T-helper 22 cell (primary cell): ENCODE measurements around the gene PHF13.
A peak's percentile ranks its signal among the peaks of the same experiment; 100 is the strongest.

Source experiments
- DNase-seq: peaks from one replicate; pipeline ENCODE4 v3.0.0-alpha.2; 2020; ENCODE audit warnings: low read depth

Gene PHF13

DNA sequence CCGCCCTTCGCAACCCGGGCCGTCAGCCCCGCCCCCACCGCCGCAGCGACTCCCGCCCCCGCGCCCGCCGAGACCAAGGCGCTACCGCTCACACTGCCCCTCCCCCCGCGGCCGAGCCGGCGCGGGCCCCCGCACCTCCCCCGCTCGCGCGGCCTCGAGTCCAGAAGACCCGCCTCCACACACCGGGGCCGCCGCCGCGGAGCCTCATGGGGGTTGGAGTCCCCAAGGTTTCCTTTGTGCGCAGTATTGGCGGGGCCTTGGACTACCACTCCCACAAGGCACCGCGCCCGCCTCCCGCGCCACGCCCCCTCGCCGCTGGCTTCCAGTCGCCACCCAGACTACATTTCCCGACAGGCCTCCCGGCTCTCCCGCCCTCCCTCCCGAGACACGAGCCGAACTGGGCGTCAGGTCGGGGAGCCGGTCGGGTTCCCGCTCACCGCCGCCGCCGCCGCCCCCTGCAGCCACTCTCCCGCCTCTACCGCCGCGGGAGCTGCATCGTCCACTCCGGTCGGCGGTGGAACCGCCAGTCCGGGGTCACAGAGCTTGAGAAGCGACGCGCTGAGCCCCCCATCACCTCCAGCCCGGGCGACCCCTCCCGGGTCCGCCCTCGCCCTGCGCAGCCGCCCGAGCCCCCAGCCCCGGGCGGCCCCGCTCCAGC lies at the start of gene PHF13:
Gene PHF13, plus strand, starts transcription at position 371 of the 658 bp plus-strand sequence. CDS start 336 bp downstream, outside the sequence.
- peak; percentile 99 for DNase-seq

DNA sequence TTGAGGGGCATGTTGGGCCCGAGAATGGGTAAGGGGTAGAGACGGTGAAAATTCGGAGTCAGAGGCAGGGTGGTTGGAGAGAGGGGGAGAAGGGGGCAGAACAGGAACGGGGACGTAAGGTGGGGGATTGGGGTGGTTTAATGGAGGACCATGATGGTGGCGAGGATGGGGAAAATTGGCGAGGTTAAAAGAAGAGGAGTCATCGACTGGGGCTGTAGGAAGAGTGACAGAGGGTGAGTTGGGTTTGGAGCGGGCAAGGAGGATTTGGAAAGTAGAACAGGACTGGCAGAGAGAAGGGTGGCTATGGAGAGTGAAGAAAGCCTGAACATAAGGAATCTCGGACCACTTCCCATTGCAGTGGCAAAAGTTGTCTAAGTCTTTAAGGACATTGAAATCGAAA lies 44.5 kb upstream of the PHF13 start:
- DNase-seq: no peak

DNA sequence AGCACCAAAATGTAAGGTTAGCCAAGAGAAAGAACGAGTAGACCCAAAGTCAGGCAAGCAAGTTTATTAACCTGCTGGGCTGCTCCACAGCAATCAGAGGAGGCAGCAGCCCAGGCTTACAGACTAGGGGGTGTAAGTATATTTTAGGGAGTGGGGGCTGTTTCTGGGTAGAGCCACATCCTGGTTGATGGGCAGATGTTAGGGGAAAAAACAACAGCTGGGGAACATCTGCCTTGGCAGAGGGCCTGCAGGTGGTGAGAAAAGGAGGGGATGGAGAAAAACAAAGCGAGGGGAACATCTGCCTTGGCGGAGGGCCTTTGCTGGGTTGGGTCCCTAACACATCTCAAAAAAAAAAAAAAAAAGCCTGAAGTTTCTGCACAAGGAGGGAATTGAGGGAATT lies 43.4 kb upstream of the PHF13 start:
- DNase-seq: no peak

DNA sequence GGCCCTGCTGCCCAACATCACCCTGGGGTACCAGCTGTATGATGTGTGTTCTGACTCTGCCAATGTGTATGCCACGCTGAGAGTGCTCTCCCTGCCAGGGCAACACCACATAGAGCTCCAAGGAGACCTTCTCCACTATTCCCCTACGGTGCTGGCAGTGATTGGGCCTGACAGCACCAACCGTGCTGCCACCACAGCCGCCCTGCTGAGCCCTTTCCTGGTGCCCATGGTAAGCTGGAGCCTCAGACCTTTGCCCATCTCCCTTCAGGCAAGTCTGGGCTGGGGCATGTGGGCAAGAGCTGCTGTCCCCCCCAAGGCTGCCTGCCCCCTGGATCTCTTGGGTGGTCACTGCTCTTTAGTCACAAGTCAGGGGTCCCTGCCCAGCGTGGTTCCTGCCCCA lies 42.5 kb upstream of the PHF13 start:
- DNase-seq: no peak

DNA sequence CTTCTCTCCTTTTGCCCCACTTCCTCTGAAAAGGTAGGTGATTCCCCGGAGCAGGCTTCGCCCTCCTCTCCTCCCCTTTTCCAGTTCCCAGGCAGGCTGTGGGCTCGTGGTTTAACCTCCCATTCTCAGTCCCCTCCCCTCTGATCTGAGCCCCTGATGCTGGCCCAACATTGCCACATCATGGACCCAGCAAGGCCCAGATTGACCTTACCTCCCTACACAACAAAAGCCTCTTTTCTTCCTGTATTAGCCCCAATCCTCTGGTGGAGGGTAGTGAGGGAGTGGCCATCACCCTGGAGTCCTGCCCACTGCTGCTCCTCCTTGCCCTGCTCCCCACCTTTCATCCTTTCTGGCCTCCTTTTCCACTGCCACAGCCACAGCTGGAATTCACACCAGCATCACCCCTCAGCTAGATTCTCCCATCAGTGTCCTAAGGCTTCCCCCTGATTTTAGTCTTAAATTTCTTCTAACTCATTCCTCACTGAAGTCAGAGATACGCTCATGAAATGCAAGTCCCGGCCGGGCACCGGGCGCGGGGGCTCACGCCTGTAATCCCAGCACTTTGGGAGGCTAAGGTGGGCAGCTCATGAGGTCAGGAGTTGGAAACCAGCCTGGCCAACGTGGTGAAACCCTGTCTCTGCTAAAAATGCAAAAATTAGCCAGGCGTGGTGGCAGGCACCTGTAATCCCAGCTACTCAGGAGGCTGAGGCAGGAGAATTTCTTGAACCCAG lies 40.7 kb upstream of the PHF13 start:
- no peak for DNase-seq

DNA sequence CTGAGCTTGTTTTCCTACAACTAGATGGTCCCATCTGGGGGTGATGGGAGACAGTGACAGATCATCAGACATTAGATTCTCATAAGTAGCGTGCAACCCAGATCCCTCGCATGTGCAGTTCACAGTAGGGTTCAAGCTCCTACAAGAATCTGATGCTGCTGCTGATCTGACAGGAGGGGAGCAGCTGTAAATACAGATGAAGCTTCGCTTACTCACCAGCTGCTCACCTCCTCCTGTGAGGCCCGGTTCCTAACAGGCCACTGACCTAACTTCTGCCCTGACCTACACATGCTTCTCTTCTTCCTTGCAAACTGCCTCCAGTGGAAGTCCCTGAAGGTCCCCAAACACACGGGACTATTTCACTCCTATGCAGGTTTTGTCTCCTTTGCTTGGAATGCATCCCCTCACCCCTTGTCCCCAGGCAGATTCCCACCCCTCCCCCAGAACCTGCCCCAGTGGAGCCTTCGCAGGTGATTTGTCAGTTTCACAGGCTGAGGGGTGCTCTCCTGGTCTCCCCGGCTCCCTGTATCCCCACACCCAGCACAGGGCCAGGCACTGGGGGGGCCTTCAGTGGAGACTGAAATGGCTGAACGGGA lies 39.4 kb upstream of the PHF13 start:
- no peak for DNase-seq

DNA sequence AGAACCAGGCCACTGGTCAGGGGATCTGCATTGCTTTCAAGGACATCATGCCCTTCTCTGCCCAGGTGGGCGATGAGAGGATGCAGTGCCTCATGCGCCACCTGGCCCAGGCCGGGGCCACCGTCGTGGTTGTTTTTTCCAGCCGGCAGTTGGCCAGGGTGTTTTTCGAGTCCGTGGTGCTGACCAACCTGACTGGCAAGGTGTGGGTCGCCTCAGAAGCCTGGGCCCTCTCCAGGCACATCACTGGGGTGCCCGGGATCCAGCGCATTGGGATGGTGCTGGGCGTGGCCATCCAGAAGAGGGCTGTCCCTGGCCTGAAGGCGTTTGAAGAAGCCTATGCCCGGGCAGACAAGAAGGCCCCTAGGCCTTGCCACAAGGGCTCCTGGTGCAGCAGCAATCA lies 38.7 kb upstream of the PHF13 start:
- no peak for DNase-seq

DNA sequence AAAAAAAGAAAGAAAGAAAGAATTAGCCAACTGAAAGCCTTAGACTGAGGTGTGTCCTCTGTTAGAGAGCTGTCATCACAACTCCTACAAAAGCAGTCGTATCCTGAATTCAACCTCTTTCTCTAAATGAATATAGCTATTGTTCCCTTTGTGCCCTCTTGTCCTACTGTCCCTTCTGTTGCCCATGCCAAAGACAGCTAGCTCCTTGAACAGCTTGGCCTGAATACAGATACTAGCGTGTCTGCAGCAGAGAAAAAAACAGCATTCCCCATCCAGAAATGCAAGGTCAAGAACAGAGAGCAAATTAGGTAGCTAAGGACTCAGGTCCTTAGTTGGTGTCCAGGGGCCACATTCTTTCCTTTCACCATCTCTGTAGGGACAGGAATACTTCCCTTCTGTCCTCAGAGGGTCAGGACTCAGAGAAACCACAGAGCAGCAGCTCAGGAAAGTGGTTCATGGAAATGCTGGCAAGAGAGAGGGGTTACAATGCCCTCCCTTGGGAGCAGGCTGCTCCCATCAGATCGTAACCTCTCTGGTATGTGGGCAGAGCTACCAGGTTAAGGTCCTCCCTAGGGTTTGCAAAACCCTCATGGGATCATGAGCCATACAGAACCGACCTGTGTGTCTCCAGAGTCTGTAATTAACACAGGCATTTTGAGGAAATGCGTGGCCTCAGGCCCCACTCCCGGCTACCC lies 35.6 kb upstream of the PHF13 start:
- no peak for DNase-seq

DNA sequence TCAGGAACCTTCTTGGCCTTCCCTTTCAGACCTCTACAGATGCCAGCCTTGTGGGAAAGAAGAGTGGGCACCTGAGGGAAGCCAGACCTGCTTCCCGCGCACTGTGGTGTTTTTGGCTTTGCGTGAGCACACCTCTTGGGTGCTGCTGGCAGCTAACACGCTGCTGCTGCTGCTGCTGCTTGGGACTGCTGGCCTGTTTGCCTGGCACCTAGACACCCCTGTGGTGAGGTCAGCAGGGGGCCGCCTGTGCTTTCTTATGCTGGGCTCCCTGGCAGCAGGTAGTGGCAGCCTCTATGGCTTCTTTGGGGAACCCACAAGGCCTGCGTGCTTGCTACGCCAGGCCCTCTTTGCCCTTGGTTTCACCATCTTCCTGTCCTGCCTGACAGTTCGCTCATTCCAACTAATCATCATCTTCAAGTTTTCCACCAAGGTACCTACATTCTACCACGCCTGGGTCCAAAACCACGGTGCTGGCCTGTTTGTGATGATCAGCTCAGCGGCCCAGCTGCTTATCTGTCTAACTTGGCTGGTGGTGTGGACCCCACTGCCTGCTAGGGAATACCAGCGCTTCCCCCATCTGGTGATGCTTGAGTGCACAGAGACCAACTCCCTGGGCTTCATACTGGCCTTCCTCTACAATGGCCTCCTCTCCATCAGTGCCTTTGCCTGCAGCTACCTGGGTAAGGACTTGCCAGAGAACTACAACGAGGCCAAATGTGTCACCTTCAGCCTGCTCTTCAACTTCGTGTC lies 34.7 kb upstream of the PHF13 start:
- no peak for DNase-seq

DNA sequence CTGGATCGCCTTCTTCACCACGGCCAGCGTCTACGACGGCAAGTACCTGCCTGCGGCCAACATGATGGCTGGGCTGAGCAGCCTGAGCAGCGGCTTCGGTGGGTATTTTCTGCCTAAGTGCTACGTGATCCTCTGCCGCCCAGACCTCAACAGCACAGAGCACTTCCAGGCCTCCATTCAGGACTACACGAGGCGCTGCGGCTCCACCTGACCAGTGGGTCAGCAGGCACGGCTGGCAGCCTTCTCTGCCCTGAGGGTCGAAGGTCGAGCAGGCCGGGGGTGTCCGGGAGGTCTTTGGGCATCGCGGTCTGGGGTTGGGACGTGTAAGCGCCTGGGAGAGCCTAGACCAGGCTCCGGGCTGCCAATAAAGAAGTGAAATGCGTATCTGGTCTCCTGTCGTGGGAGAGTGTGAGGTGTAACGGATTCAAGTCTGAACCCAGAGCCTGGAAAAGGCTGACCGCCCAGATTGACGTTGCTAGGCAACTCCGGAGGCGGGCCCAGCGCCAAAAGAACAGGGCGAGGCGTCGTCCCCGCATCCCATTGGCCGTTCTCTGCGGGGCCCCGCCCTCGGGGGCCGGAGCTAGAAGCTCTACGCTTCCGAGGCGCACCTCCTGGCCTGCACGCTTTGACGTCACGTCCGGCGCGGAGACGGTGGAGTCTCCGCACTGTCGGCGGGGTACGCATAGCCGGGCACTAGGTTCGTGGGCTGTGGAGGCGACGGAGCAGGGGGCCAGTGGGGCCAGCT lies 34.0 kb upstream of the PHF13 start, which contains the start of gene ZBTB48:
Gene ZBTB48, plus strand, starts transcription at position 621 of the 745 bp plus-strand sequence. CDS start 616 bp downstream, outside the sequence.
- peak; percentile 95 for DNase-seq

DNA sequence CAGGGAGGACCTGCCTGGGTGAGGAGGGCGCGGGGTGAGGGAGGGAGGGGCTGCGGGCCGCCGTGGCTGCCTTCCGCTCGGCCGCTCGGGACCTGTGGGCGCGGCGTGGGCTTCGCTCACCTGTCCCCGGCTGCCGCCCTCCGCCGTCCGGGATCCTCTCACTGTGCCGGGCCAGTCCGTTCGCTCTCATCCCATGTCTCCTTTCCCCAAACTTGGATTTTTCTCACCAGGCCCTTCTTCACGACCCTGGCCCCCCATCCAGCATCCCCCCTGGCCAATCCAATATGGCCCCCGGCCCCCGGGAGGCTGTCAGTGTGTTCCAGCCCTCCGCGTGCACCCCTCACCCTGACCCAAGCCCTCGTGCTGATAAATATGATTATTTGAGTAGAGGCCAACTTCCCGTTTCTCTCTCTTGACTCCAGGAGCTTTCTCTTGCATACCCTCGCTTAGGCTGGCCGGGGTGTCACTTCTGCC lies 33.4 kb upstream of the PHF13 start:
- no peak for DNase-seq

DNA sequence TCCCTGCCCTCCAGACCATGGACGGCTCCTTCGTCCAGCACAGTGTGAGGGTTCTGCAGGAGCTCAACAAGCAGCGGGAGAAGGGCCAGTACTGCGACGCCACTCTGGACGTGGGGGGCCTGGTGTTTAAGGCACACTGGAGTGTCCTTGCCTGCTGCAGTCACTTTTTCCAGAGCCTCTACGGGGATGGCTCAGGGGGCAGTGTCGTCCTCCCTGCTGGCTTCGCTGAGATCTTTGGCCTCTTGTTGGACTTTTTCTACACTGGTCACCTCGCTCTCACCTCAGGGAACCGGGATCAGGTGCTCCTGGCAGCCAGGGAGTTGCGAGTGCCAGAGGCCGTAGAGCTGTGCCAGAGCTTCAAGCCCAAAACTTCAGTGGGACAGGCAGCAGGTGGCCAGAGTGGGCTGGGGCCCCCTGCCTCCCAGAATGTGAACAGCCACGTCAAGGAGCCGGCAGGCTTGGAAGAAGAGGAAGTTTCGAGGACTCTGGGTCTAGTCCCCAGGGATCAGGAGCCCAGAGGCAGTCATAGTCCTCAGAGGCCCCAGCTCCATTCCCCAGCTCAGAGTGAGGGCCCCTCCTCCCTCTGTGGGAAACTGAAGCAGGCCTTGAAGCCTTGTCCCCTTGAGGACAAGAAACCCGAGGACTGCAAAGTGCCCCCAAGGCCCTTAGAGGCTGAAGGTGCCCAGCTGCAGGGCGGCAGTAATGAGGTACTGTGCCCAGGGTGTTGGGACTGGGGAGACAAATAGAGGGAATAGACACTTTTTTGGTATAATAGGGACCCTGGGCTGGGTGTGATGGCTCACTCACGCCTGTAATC lies 32.7 kb upstream of the PHF13 start:
- DNase-seq: no peak

DNA sequence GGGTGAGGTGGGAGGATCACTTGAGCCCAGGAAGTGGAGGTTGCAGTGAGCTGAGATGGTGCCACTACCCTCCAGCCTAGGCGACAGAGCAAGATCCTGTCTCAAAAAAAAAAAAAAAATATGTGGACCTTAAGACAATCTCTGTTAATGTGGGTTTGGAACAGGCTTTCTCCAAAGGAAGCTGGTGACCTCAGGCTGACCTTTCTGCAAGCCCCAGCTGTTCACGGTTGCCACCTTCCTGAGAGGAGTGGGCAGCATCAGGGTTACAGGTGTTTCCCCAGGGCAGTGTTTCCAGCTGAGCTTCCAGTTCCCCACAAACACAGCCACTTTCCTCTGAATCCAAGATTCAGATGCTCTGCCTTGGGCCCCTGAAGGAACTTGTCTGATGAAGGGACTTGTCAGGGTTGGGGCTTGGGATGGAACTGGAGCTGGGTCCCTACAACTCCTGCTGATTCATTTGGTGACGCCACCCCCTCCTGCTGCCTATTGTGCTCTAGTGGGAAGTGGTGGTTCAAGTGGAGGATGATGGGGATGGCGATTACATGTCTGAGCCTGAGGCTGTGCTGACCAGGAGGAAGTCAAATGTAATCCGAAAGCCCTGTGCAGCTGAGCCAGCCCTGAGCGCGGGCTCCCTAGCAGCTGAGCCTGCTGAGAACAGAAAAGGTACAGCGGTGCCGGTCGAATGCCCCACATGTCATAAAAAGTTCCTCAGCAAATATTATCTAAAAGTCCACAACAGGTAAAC lies 31.8 kb upstream of the PHF13 start:
- DNase-seq: no peak

DNA sequence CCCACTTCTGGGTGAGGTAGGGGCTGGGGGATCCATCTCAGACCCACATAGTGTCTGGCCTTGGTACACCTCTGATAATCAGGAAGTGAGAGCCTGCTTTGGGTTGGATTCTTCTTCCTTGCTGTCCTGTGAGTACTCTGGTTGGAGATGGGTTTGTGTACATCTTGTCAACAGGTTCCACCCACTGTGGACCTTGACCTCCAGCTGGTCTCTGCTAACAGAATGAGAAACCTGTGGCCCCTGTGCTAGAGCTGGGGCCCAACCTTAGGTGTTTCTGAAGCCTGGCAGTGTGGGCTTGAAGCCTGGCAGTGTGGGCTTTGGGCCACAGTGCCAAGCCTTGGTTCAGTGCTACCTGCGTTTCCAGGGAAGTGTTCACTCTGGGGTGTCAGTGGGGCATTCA lies 31.2 kb upstream of the PHF13 start:
- DNase-seq: no peak

DNA sequence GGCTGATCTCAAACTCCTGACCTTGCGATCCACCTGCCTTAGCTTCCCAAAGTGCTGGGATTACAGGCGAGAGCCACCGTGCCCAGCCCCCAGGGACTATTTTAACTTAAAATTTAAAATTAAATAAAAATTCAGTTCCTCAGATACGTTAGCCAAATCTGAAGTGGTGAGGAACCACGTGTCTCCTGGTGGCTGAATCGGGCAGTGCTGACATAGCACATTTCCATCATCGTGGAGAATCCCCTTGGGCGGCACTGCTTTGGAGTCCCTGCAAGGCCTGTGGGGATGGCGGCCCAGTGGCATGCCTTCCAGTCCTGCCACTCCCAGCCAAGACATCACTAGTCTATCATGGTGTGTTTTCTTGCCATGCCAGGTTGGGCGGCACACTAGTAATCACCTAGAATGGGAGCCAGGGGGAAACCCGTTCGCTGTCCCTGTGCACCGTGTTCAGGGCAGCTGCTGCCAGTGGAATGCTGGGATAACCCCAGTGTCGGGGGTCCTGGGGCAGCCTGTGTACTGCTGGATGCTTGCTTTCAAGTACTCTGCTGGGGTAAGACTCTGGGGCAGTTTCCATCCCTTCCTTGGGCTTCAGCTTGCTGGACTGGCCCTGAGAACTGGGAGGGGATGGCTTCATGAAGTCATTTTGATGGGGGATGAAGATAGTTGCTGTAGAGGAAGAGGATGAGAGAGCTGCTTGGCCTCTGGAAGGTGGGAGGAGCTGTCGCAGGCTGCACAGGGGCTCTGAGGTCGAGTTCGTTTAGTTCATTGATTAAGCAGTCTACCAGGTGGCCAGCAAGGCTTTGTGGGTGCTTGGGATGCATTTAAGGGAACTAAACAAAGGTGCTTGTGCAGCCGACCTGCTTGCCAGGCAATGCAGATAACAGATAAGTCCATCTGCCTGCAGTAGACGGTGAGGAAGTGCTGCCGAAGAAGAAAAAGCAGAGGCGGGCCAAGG lies 29.1 kb upstream of the PHF13 start:
- no peak for DNase-seq

DNA sequence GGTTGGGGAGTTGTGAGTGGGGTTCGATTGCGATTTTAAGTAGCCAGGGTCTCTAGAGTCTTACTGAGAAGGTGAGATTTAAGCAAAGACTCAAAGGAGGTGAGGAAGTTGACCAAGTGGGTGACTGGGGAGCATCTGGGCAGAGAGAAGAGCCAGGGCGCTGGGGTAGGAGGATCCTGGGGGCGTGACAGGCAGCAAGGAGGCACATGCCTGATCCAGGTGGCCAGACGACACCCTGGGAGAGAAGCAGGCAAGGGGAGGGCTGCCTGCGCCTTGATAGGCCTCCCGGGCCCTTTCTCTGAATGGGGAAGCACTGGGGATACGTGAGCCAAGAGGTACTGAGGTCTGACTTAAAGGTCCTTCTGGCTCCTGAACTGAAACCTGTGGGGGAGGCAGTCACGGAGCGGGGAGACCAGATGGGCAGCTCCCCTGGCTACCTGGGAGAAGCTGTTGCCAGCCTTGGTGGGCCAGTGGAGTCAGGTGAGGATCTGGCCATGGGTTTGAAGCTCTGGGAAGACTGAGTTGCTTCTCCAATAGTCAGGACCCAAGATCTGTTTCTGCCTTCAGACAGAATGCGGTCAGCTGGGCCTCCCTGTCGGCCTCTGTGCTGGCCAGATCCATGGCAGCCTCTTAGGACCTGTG lies 28.3 kb upstream of the PHF13 start:
- no peak for DNase-seq

DNA sequence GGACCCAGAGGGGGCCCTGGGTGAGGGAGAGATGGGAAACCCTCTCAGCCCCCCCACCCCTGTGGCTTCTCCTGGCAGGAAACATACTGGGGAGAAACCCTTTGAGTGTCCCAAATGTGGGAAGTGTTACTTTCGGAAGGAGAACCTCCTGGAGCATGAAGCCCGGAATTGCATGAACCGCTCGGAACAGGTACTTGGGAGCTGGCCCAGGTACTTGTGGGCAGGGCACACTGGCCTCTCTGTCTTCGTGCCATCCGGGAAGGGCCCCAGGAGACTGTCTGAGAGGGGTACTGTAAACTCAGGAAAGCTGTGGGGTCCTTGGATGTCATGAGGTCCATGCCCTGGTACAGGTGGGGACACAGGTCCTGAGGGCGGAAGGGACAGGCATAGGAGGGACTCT lies 27.7 kb upstream of the PHF13 start:
- DNase-seq: no peak

DNA sequence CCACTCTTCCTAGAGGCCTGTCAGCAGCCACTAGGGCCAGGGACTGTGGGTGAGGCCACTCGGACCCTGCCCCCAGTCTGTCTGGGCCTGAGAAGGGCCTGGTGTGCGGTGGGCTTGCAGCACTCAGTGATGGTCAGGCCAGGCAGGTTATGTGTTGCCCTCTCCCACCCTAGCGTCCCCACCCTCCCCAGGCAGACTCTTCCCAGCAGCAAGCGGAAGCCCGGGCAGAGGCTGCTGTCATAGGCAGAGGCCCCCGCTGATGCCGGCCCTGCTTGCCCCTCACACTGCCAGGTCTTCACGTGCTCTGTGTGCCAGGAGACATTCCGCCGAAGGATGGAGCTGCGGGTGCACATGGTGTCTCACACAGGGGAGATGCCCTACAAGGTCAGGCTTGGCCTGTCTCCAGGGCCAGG lies 27.1 kb upstream of the PHF13 start:
- no peak for DNase-seq
